Glutamatergic neuron (in vitro differentiated cells): Measurements from ENCODE around the gene EEFSEC. TPM values are rescaled to one million over a fixed set of nuclear protein-coding genes. Genes with fewer than 3 reads are reported as not detected.

ENCODE experiments used
- DNase-seq: peaks from one replicate; pipeline ENCODE4 v3.0.0; 2022
- H3K27ac Mint-ChIP-seq: one replicate; pipeline ENCODE4 v1.8.0; 2020; ENCODE audit warnings: mild to moderate bottlenecking, mixed read lengths, inconsistent platforms; ENCODE audit not compliant: unreplicated experiment
- H3K27me3 Mint-ChIP-seq: one replicate; pipeline ENCODE4 v1.8.0; 2020; ENCODE audit warnings: mild to moderate bottlenecking, moderate library complexity, mixed read lengths, inconsistent platforms; ENCODE audit not compliant: unreplicated experiment
- H3K36me3 Mint-ChIP-seq: one replicate; pipeline ENCODE4 v1.8.0; 2020; ENCODE audit warnings: mild to moderate bottlenecking, mixed read lengths, inconsistent platforms; ENCODE audit not compliant: unreplicated experiment
- H3K4me1 Mint-ChIP-seq: one replicate; pipeline ENCODE4 v1.8.0; 2020; ENCODE audit warnings: mild to moderate bottlenecking, low read depth, mixed read lengths, inconsistent platforms; ENCODE audit not compliant: unreplicated experiment
- H3K4me3 Mint-ChIP-seq: one replicate; pipeline ENCODE4 v1.8.0; 2020; ENCODE audit warnings: mild to moderate bottlenecking, mixed read lengths, inconsistent platforms; ENCODE audit not compliant: unreplicated experiment
- H3K9me3 Mint-ChIP-seq: one replicate; pipeline ENCODE4 v1.8.0; 2020; ENCODE audit warnings: mild to moderate bottlenecking, moderate library complexity, mixed read lengths, inconsistent platforms; ENCODE audit not compliant: unreplicated experiment
- total RNA-seq: library from RNA; stranded (reverse); fragmentation: NEBNext Ultra II Directional; extraction: Animal tissue kit (Norgen Biotek cat#: 25700); gene quantifications from one replicate; pipeline ENCODE4 v1.2.1, GENCODE V29; 2021; ENCODE audit not compliant: unreplicated experiment
- TF ChIP-seq, protein P1 (sequence below): fragments of 200-600 bp; sonication (generic); IDR thresholded peaks from one replicate; pipeline ENCODE4 v1.5.0; 2021; ENCODE audit not compliant: partially characterized antibody, unreplicated experiment

Gene EEFSEC
- total RNA-seq, 1 donor from 2014 or later = 8.3 TPM

DNA sequence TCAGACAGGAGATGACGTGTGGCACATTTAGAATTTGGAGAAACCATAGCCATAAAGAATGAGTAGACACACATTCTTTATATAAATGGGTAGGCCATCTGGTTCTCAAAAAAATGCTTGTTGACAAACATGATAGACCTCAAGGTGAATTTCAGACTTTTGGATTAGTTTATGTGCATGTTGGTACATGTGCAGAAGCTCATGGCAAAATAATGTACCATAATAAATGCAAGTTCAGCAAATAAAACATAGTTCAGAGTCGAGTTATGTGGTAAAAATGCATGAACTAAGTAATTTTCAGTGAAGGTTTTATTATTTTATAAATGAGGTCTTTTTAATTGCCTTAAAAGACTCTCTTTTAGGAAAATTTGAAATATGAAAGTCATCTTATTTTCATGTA lies 24.6 kb downstream of the EEFSEC start:
- peaks cover 7% of the 10 kb centered on the region for H3K4me1 Mint-ChIP-seq

DNA sequence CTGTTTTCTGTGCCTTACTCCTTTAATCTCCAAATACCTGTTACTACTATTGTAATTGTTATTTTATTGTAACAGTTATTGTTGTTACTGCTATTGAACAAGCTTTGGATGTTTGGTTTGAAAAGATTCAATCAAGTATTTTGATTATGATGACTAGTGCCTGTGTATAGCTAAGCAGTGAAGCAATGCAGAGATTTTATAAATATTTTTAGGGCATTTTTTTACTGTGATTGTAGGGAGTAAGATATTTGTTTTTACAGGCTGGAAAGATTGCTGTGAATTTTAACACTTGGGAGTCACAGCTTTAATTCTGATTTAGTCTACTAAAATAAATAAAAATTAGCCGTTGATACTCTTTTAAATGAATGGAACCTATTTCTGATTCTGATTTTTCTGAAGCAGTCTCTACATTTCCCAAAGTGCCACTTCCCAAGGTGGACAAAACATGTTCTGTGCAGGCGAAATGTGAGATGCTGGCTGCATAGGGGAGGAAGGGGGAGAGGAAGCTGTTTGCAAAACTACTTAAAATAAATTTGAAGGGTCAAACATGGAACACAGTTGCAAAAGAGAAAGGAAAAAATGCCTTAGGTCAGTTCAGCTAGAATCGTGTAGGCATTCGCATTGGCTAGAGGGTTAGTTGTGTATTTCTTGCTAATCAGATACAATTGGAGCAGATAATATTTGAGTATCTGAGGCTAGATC lies 25.7 kb downstream of the EEFSEC start:
- DNase-seq = no peak
- H3K9me3 Mint-ChIP-seq = peaks cover 2% of the 10 kb centered on the region
- H3K27ac Mint-ChIP-seq = no peak overlapping the region
- no peaks in the 10 kb centered on the region for H3K36me3 Mint-ChIP-seq
- H3K27me3 Mint-ChIP-seq = peaks cover 3% of the 10 kb centered on the region
- TF ChIP-seq, protein P1, sequence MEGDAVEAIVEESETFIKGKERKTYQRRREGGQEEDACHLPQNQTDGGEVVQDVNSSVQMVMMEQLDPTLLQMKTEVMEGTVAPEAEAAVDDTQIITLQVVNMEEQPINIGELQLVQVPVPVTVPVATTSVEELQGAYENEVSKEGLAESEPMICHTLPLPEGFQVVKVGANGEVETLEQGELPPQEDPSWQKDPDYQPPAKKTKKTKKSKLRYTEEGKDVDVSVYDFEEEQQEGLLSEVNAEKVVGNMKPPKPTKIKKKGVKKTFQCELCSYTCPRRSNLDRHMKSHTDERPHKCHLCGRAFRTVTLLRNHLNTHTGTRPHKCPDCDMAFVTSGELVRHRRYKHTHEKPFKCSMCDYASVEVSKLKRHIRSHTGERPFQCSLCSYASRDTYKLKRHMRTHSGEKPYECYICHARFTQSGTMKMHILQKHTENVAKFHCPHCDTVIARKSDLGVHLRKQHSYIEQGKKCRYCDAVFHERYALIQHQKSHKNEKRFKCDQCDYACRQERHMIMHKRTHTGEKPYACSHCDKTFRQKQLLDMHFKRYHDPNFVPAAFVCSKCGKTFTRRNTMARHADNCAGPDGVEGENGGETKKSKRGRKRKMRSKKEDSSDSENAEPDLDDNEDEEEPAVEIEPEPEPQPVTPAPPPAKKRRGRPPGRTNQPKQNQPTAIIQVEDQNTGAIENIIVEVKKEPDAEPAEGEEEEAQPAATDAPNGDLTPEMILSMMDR = no peak
- H3K4me3 Mint-ChIP-seq = peak overlapping the region; percentile 17
- H3K4me1 Mint-ChIP-seq = peaks cover 7% of the 10 kb centered on the region

More for the DNA sequence above, 24.6 kb downstream of the EEFSEC start:
- peaks cover 2% of the 10 kb centered on the region for H3K9me3 Mint-ChIP-seq
- no peak for DNase-seq
- no peak overlapping the region for H3K4me3 Mint-ChIP-seq
- H3K27me3 Mint-ChIP-seq = peaks cover 3% of the 10 kb centered on the region
- no peak overlapping the region for H3K27ac Mint-ChIP-seq
- no peaks in the 10 kb centered on the region for H3K36me3 Mint-ChIP-seq
- TF ChIP-seq, protein P1 = no peak

DNA sequence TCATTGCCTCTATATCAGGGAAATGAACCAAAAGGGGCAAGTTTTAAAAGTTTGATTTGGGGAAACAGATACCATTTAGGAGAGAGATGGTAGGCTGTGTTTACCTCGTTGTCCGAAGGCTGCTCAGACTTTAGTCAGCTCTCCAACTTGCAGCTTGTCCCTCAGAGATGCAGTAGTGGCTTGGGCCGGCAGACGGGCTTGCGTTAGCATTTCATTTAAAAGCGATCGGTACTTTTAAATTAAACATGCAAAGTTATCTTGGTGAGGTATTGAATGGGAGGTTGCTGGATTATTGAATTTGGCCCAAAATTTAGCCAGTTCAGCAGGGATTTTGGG lies 26.2 kb downstream of the EEFSEC start:
- H3K4me3 Mint-ChIP-seq = no peak overlapping the region
- H3K4me1 Mint-ChIP-seq = peaks cover 7% of the 10 kb centered on the region
- TF ChIP-seq, protein P1 = no peak
- no peak overlapping the region for H3K27ac Mint-ChIP-seq
- no peaks in the 10 kb centered on the region for H3K36me3 Mint-ChIP-seq
- peaks cover 3% of the 10 kb centered on the region for H3K27me3 Mint-ChIP-seq
- H3K9me3 Mint-ChIP-seq = peaks cover 2% of the 10 kb centered on the region
- no peak for DNase-seq

DNA sequence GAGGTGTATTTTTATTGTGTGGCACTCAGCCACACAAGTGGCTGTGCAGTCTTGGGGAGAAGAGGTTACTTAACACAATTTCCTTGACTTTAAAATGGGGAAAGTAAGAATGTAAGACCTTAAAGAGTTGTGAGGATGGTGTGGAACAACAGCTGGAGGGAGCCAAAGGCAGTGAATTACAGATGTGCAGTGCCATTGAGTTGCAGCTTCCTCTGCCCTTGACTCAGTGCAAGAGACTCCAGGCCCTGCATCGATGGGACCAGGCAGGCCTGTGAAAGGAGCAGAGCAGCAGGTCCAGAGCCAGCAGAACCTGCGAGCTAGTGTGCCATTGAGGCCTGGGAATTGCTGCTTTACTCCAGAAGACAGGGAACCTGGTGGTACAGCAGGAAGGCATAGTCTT lies 27.2 kb downstream of the EEFSEC start:
- H3K27ac Mint-ChIP-seq = no peak overlapping the region
- H3K36me3 Mint-ChIP-seq = no peaks in the 10 kb centered on the region
- TF ChIP-seq, protein P1 = no peak

DNA sequence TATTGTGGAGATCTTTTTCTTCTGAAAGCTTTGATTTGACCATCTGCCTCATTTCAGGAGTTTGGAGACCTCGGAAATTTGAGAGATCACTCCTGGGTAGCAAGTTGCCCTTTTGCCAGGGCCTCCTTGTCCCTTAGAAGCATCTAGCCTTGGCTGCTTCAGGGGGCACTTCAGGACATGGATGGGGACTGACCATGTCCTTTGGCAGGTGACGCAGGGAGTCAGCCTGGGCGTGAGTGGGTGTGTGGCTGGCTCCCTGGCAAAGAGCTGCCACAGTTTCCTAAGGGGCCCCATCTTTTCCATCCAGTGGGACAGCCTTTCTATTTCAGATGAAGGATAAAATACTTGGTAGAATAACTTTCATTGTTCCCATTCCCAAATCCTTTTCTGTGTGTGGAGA lies 27.6 kb downstream of the EEFSEC start:
- H3K27me3 Mint-ChIP-seq = peaks cover 3% of the 10 kb centered on the region
- peaks cover 4% of the 10 kb centered on the region for H3K9me3 Mint-ChIP-seq
- H3K4me3 Mint-ChIP-seq = no peak overlapping the region
- no peak for DNase-seq
- H3K27ac Mint-ChIP-seq = no peak overlapping the region
- TF ChIP-seq, protein P1 = no peak
- H3K36me3 Mint-ChIP-seq = no peaks in the 10 kb centered on the region
- H3K4me1 Mint-ChIP-seq = peaks cover 7% of the 10 kb centered on the region

More for the DNA sequence above, 27.2 kb downstream of the EEFSEC start:
- peaks cover 3% of the 10 kb centered on the region for H3K27me3 Mint-ChIP-seq
- peaks cover 7% of the 10 kb centered on the region for H3K4me1 Mint-ChIP-seq
- no peak for DNase-seq
- no peak overlapping the region for H3K4me3 Mint-ChIP-seq
- H3K9me3 Mint-ChIP-seq = peaks cover 2% of the 10 kb centered on the region
